NCI-H510A treated with DMSO at 0.1 percent for 48 hours (cell line): ENCODE results near the gene ILF2.

ENCODE experiments used
- DNase-seq: peaks from one replicate; lab custom pipeline; 2025; lab: John Stamatoyannopoulos, UW

ILF2 gene

GRCh38 chr1:153627715-153628626 is 42.8 kb downstream of the ILF2 start, which contains the start of gene S100A1:
TSS of gene S100A1 (plus strand) at chr1:153628434. CDS start at chr1:153630522, 2,088 bp downstream.
- no peak for DNase-seq

GRCh38 chr1:153626904-153627714 is 43.7 kb downstream of the ILF2 start, which contains the start of gene S100A13:
TSS of gene S100A13 (minus strand) at chr1:153627505. CDS start at chr1:153626472, 1,033 bp downstream.
- DNase-seq, result peak; percentile 91

GRCh38 chr1:153626477-153626903 is 44.3 kb downstream of the ILF2 start:
- no peak for DNase-seq

- DNase-seq, result no peak
Measured at GRCh38 chr1:153624965-153625611, 45.7 kb downstream of the ILF2 start.

GRCh38 chr1:153623101-153623500 is 47.7 kb downstream of the ILF2 start:
- DNase-seq, result no peak

- no peak for DNase-seq
Measured at GRCh38 chr1:153619171-153619570, 51.6 kb downstream of the ILF2 start.

GRCh38 chr1:153617663-153618062 is 53.1 kb downstream of the ILF2 start:
- no peak for DNase-seq

- DNase-seq, result no peak
Measured at GRCh38 chr1:153616917-153617311, 53.9 kb downstream of the ILF2 start.

- no peak for DNase-seq
Measured at GRCh38 chr1:153616144-153616916, 54.5 kb downstream of the ILF2 start, which contains the start of gene S100A14. TSS of gene S100A14 (minus strand) at chr1:153616325. CDS start at chr1:153615858, 467 bp downstream.

GRCh38 chr1:153615406-153615805 is 55.4 kb downstream of the ILF2 start:
- no peak for DNase-seq

- no peak for DNase-seq
Measured at GRCh38 chr1:153614906-153615305, 55.9 kb downstream of the ILF2 start.

GRCh38 chr1:153614189-153614900 is 56.4 kb downstream of the ILF2 start:
- DNase-seq, result no peak

GRCh38 chr1:153613406-153613805 is 57.4 kb downstream of the ILF2 start:
- DNase-seq, result no peak

GRCh38 chr1:153612755-153613331 is 58.0 kb downstream of the ILF2 start, which contains the start of gene S100A16:
TSS of gene S100A16 (minus strand) at chr1:153613137. CDS start at chr1:153608151, 4,986 bp downstream.
- DNase-seq, result no peak

GRCh38 chr1:153612111-153612754 is 58.6 kb downstream of the ILF2 start:
- no peak for DNase-seq
